ENCODE data around the gene HUWE1.

DNA sequence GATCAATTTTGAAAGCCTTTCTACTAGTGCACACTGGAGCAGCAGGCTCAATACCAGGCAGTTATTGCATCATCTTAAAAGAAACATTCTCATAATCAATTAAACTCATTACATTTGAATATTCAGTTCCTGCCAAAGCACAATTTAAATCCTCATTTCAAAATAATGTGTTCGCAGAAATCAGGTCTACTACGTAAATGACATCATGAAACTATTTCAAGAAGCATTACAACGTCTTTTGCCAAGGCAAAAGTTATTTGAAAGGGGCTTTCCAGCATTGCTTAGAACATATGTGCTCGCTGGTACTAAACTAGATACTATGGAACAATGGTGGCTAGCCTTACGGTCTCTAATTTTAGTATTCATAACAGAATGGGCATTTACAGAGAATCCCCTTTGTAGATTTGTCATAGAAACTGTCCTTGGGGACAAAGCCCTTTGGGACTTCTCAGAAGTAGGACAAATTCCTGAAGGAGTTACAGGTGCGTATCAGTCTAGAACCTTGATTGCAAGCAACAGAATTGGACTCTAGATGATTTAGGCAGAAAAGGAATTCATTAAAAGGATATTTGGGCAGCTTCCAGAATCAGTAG is 27.6 kb upstream of the HUWE1 start:
- TF ChIP-seq, protein P1, sequence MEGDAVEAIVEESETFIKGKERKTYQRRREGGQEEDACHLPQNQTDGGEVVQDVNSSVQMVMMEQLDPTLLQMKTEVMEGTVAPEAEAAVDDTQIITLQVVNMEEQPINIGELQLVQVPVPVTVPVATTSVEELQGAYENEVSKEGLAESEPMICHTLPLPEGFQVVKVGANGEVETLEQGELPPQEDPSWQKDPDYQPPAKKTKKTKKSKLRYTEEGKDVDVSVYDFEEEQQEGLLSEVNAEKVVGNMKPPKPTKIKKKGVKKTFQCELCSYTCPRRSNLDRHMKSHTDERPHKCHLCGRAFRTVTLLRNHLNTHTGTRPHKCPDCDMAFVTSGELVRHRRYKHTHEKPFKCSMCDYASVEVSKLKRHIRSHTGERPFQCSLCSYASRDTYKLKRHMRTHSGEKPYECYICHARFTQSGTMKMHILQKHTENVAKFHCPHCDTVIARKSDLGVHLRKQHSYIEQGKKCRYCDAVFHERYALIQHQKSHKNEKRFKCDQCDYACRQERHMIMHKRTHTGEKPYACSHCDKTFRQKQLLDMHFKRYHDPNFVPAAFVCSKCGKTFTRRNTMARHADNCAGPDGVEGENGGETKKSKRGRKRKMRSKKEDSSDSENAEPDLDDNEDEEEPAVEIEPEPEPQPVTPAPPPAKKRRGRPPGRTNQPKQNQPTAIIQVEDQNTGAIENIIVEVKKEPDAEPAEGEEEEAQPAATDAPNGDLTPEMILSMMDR (conservative IDR thresholded peaks at IDR 0.05; ENCODE audit: low read length): no peak
- no peak for TF ChIP-seq EZH2phosphoT487 (IDR thresholded peaks at IDR 0.05; ENCODE audit: borderline replicate concordance, low read depth, low read length)
